NCI-H774 (cell line): ENCODE results near the gene LOC128125822.

Experiments
- DNase-seq: peaks from one replicate; lab custom pipeline; 2025; lab: John Stamatoyannopoulos, UW

LOC128125822 gene

DNA sequence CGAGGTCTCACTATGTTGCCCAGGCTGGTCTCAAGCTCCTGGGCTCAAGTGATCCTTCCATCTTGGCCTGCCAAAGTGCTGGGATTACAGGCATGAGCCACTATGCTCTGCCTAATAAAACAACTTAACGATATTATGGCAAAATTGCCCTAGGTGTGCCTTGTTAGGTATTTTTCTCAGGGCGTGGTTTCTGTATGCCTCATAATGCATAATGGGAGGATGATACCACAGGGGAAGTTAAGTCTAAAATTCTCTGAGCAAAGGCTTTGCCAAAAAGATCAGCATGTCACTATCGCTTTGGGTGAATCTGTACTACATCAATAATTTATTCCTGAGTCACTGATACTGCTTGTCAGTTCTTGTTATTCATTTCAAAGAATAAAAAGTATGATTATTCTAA lies 15.9 kb upstream of the LOC128125822 start:
- DNase-seq: no peak

DNA sequence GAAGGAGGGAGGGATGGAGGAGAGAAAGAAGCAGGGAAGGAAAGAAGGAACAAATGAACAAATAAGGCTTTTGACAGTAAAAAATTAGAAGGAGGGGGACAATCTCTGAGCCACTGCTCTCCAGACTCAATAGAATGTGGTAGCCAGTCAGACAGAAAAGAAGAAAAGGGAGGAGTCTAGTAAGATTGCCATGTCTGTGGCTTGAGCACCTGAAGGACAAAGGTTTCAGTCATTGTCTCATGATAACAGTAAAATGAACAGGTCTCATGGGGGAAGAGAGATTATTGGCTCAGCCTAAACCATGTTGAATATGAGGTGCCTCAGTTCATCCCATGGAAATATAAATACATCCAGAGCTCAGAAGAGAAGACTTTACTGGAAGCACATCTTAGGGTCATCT lies 14.0 kb upstream of the LOC128125822 start:
- DNase-seq: no peak

DNA sequence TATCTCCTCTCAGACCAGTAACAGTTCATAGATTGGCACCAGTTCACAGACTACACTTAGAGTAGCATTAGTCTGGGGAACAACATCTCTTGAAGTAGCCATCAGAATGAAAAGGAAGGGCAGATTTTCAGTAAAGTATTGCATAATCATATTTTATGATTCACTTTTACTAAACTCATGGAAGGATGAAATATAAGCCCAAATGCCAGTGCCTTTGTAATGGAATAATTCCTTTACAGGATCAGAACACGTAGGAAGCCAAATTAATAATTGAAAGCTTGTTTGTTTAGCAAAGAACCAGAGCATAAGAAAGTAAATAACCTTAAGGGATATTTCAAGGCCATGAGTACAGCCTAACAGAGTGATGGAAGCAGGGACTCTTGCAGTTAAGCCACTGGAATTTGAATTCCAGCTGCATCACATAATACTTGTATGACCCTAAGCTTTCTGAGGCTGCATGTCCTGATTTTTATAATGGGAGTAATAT lies 11.4 kb upstream of the LOC128125822 start:
- no peak for DNase-seq

DNA sequence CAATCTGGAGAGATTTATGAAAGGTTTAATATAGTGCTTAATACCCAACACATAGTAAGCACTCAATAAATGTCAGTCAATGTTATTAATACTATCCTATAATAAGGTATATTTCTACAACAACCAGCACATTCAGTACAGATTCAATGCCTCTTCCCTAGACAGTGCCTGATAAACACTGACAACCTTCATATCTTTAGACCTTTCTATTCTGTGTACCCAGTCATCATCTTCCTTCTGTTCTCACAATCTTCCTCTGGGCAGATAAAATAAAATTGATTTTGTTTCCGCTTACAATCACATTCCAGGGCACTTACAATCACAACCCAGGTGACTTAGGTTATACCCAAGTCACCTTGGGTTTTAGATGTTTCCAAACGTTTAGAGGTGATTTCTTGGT lies 11.0 kb upstream of the LOC128125822 start:
- no peak for DNase-seq

DNA sequence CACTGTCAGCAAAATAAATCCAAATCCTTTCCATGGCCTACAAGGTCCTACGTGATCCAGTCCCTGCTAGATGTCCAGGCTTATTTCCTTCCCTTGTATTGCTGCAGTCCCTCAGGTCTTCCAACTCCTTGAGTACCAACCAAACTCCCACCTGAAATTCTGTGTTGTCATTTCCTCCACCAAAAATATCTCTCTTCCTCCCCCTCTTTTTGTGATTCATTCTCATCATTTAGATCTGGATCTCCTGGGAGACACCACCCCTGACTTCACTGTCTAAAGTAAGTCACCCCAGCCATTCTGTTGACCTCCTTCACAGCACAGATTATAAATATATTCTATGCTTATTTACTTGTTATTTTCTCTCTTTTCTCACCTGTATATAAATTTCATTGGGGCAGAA lies 9.0 kb upstream of the LOC128125822 start:
- DNase-seq: no peak

DNA sequence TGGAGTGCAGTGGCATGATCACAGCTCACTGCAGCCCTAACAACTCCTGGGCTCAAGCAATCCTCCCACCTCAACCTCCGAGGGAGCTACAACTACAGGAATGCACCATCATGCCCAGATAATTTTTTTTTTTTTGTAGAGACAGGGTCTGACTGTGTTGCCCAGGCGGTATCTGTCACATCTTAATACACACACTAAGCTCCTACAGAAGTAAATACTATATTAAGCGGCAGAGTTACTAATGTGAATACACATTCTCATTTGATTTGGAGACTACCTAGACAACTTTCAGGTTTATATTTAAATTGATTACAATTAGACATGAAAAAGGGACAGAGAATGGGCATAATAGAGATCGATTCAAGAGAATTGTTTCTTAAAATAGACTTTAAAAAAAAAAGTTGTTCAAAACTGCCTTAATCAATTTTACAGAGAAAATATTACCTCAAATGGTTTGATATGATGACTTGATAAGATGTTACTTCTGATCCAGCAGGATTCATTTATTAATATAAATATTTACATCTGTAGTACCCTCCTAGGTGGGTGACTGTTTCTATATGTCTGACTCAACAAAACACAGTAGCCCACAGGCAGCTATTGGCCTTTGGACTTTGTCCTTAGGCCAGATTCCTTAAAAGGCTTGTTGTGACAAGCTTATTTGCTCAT lies 7.1 kb upstream of the LOC128125822 start:
- no peak for DNase-seq

DNA sequence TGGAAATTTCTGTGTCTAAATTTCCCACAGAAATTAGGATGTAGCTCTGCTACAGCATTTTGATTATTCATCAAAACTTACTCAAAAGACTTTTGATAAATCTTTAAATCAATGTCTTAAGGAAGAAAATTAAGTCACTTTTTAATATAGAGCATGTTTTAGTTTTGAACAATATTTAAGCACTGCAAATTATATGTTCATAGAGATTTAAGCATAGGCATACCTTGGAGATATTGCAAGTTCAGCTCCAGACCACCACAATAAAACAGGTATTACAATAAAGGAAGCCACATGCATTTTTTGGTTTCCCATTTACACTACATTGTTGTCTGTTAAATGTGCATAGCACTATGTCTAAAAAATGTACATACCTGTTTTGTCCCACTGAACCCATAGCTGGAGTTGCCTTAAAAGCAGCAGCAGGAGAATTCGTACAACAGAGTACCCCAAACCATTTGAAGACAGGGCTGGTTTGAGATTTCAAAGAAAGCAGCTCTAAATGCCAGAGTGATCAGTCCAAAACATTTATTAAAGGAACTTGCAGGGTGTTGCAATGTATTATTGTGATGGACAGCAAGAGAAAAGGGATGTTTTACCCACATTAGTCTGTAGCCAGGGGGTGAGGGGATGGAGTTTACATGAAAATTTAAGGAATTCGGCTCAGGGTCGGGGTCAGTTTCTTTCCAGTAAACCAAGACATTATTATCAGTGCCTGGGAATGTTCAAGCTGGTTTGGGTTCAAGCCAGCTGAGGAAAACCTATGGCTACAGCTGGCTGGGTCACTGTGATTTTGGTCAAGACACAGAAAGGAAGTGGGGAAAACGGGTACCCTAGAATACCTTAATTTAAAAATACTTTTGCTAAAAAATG lies 6.3 kb upstream of the LOC128125822 start:
- no peak for DNase-seq

DNA sequence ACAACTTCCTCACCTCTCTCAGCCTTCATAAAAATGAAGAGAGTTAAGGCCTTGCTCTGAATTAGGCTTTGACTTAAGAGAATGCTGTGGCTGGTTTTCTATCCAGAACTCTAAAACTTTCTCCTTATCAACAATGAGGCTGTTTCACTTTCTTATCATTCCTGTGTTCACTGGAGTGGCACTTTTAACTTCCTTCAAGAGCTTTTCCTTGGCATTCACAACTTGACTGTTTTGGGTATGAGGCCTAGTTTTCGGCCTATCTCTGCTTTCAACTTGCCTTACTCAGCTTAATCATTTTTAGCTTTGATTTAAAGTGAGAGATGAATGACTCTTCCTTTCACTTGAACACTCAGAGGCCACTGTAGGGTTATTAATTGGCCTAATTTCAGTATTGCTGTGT lies 4.3 kb upstream of the LOC128125822 start:
- DNase-seq: no peak

DNA sequence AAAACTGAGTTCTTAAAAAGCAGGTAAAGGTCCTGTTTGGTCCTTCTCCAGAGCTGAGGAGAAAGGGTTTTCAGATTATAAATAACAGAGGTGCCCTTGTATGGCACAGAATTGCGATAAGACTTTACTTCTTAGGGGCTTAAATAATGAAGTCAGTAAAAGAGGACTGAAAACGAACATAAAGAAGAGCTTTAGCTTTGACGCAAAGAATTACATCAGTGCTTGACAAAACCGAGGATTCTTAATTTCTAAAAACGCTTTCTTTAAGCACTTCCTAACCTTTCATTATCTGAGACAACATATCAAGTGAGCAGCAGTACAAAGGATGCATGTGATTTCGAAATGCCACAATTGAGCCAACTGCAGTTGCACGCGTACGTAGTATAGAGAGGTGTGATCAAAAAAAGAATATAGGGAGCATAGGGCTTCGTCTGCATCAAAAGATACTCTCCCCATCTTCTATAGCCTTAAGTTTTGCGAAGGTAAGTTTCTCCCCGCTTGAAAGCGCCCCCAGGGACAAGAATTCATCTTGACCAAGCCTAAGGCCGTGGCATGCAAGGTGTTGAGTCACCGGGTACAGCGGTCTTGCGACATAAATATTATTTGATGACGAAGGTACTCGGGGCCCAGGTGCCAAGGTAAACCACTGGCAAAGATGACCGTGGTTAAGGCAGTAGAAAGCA lies 778 bp upstream of the LOC128125822 start:
- peak; percentile 52 for DNase-seq

DNA sequence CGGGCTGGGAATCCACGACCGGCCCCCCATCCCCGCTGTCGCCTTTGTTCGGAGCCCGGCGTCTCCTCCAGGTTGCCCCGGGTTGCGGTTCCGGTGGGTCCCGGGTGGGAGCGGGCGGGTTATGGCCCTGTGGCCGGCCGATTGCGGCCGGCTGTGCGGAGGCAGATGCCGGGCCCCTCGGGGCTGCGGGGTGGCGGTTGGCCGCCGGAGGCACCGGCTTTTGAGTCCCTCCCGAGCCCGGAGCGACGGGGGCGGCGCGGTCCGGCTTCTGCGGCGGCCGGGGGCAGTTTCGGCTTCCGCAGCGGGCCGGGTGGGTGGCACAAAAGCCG lies 431 bp downstream of the LOC128125822 start:
- DNase-seq: no peak

DNA sequence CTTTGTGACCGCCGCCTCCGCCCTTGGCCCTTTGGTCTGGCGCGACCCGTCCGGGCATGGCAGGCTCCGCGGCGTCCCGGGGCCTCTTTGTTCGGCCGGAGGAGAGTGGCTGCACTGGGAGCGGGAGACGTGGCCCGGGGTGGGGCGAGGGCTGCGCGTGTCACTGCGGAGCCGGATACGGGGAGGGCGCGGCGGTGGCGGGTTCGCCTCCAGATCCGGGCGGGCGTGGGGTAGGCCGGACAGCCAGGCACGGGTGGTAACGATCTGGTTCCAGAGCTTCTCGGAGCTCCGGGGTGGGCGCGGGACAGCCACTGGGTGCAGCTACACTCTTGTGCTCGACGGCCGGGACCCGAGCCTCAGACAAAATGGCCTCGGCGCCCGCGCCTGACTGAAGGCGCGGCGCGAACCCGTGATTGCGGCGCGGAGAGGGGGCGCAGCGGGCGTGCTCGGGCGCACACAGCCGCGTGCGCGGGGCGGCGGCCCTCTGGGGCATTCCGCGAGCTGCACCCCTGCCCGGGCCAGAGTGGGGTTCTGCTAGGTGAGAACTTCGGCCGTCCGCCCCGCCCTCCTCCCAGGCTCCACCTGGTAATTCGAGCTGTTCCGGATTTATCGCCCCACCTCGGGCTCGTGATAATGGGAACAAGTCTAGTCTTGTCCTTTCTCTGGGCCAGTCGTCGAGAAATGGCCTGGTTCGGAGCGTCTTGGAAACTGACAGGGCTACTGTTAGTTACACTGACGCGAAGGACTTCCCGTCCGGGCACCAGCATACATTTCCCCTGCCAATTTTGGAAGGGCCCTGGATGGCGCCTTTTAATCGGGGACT lies 1.0 kb downstream of the LOC128125822 start:
- peak; percentile 59 for DNase-seq

DNA sequence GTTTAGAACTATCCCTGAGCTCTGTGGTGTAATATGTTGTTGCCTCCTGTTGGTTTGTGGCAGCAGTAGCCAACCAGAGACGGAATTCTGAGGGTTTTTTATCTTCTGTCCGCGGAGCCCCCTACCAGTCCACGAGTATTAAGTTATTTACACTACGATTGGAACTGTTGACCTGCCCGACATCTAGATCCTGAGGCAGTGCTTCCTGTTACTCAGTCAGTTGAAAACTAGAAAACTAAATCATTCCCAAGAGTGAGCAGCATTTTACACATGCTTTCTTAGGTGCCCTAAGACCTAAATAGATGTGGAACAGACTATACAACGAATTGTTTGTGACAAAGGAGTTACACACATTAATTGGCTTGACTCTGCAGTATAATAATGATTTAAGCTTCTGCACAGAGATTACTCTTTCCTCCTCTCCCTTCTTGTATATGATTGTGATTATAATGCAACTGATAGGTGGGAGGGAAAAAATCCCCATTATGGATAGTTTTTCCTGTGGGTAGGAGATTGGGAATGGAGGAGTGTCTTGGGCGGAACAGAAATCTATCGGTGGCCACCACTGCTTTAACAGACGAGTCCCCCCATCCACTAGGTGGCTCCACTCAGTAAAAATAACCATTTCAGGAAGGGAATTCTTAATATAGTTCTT lies 1.7 kb downstream of the LOC128125822 start:
- DNase-seq: peak; percentile 12

DNA sequence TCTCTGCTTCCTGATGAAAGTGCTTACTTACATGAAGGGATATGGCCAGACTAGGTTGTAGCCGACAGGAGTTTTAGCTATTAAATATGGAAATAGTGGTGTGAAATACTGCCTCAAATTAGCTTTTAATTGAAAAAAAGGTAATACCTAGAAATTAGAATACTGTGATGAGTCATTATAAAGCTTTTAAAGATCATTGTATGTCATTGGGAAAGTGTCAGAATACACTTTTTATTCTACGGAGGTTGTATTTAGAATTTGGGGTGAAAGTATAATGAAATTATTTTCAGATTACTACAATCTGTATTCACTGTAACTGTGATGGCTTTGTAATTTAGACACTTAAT lies 2.2 kb downstream of the LOC128125822 start:
- DNase-seq: no peak

DNA sequence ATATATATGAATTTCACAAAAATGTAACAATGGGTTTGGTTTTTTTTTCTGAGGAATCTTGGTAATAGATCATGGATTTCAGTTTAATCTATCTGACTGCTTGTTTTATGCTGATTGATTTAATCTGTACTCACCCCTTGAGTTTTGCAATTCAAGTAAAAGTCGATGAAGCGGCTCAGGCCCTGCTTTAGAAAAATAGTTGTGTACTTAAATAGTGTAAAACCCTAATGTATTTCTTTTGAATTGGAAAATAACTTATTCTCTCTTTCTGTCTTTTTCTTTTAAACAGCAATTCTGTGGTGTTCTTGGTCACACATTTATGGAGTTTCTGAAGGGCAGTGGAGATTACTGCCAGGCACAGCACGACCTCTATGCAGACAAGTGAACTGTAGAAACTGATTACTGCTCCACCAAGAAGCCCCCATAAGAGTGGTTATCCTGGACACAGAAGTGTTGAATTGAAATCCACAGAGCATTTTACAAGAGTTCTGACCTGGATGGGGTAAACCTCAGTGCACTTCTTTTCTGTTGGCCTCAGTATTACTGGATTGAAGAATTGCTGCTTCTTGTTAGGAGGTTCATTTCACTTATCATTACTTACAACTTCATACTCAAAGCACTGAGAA lies 4.0 kb downstream of the LOC128125822 start:
- no peak for DNase-seq

DNA sequence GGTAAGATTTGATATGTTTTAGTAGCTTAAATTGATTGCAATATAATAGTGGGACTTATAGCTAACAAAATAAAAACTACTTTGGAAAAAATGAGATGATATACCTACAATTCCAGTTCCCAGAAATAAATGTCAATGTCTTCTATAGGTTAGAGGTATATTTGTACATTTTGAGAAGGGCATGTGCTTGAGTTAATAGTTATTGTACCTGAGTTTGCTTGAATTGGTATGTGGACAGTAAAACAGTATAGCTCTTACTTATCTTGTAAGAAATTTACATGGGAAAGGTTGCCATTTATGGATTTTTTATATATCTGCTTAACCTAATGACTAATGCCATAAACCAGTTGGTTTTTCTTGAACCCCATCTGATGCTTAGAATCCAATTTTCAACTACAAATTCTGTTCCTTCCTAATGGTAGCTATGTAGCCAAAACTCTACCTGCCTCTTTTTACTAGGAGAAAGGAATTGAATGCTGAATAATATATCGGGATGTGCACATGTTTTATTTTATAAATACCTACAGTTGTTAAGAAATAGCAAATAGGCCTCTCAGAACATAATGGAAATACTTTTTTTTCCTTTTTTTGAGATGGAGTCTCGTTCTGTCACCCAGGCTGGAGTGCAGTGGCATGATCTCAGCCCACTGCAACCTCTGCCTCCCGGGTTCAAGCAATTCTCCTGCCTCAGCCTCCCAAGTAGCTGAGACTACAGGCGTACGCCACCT lies 4.9 kb downstream of the LOC128125822 start:
- no peak for DNase-seq

DNA sequence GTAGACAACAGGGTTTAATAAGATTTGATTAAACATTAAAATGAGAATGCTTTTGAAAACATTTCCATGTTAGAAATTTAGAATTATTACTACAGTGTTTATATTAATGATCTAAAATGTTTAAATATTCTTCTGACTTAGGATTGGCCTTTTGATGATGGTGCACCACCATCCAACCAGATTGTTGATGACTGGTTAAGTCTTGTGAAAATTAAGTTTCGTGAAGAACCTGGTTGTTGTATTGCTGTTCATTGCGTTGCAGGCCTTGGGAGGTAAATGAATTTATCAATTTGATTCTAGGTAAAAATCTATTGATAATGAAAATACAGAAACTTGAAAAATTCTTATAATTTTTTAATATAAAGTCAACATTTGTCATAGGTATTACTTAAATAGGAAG lies 6.5 kb downstream of the LOC128125822 start:
- DNase-seq: no peak

DNA sequence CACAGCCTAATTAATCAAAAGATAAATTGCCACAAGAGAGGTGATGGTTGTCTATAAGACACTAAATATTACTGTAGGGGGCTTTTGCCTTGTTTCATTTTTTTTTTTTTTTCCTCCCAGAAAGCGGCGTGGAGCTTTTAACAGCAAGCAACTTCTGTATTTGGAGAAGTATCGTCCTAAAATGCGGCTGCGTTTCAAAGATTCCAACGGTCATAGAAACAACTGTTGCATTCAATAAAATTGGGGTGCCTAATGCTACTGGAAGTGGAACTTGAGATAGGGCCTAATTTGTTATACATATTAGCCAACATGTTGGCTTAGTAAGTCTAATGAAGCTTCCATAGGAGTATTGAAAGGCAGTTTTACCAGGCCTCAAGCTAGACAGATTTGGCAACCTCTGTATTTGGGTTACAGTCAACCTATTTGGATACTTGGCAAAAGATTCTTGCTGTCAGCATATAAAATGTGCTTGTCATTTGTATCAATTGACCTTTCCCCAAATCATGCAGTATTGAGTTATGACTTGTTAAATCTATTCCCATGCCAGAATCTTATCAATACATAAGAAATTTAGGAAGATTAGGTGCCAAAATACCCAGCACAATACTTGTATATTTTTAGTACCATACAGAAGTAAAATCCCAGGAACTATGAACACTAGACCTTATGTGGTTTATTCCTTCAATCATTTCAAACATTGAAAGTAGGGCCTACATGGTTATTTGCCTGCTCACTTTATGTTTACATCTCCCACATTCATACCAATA lies 7.8 kb downstream of the LOC128125822 start:
- no peak for DNase-seq

DNA sequence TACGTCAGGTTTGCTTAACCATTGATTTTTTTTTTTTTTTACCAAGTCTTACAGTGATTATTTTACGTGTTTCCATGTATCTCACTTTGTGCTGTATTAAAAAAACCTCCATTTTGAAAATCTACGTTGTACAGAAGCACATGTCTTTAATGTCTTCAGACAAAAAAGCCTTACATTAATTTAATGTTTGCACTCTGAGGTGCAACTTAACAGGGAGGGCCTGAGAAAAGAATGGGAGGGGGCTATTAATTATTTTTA lies 8.4 kb downstream of the LOC128125822 start:
- DNase-seq: no peak

DNA sequence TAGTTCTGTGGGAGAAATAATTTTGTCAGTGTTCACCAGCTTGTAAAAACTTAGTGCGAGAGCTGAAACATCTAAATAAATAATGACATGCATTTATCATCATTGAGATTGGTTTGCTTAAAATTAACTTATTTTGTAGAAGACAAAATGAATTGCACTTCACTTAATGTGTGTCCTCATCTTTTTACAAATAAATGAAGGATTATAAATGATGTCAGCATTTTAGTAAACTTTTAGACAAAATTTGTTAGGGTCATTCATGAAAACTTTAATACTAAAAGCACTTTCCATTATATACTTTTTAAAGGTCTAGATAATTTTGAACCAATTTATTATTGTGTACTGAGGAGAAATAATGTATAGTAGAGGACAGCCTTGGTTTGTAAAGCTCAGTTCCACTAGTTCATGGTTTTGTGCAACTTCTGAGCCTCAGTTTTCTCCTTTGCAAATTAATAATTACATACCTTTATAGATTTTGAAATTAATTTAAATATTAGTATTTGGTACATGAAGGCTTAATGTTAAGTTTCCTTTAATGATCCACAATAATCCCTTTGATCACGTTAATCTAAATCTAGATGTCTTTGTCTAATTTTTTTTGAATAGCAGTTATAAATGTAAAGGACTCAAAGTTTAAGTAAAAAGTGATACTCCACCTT lies 9.2 kb downstream of the LOC128125822 start:
- DNase-seq: no peak
